NCI-H1048 (cell line): Measurements from ENCODE around the gene DNAAF2.

ENCODE experiments used
- DNase-seq: peaks from one replicate; lab custom pipeline; 2025; lab: John Stamatoyannopoulos, UW

The DNAAF2 gene

GRCh38 chr14:49584058-49584457, 51.0 kb downstream of the DNAAF2 start:
- DNase-seq = no peak

- no peak for DNase-seq
These were observed 51.4 kb downstream of the DNAAF2 start for GRCh38 chr14:49583629-49584028.

GRCh38 chr14:49582113-49582977, 52.7 kb downstream of the DNAAF2 start:
- DNase-seq = no peak

GRCh38 chr14:49581209-49582112, 53.6 kb downstream of the DNAAF2 start:
- DNase-seq = no peak

- no peak for DNase-seq
These were observed 55.2 kb downstream of the DNAAF2 start for GRCh38 chr14:49579841-49580240.

GRCh38 chr14:49578141-49578540, 56.9 kb downstream of the DNAAF2 start:
- DNase-seq = no peak
